CD4-positive, alpha-beta T cell treated with Interleukin-4 for 4 hours (primary cell): ENCODE results near the gene SPATS2L.
A peak's percentile ranks its signal among the peaks of the same experiment; 100 is the strongest.

ENCODE experiments used
- DNase-seq: peaks from one replicate; pipeline ENCODE4 v3.0.0-alpha.2; 2020

SPATS2L gene

GRCh38 chr2:200353120-200353519 lies 46.6 kb downstream of the SPATS2L start:
- no peak for DNase-seq

- no peak for DNase-seq
Observed at GRCh38 chr2:200353874-200354273, 47.4 kb downstream of the SPATS2L start.

- DNase-seq: no peak
Observed at GRCh38 chr2:200354833-200355751, 48.6 kb downstream of the SPATS2L start.

- DNase-seq: no peak
Observed at GRCh38 chr2:200356321-200356720, 49.8 kb downstream of the SPATS2L start.

DNA sequence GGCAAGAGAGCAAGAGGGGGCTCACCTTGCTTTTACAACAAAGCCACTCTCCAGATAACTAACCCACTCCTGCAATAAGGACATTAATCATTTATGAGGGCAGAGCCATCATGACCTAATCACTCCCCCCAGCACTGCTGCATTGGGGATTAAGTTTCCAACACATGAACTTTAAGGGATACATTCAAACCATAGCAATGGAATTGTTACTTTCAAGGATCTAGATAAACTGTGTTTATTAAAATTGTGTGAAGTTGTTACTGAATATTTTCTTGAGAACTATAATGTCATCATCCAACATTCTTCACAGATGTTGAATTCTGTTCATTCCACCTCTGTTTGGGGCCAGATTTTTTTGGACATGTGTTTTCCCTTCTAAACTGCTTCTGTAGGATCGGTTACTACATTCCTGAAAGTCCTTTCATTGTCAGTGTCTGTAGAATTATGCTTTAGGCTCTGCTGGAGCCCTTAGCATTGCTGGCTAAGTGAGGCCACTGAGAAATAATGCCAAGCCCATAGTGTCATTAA lies 50.4 kb downstream of the SPATS2L start:
- DNase-seq: no peak

- DNase-seq: no peak
Observed at GRCh38 chr2:200357845-200358244, 51.4 kb downstream of the SPATS2L start.

DNA sequence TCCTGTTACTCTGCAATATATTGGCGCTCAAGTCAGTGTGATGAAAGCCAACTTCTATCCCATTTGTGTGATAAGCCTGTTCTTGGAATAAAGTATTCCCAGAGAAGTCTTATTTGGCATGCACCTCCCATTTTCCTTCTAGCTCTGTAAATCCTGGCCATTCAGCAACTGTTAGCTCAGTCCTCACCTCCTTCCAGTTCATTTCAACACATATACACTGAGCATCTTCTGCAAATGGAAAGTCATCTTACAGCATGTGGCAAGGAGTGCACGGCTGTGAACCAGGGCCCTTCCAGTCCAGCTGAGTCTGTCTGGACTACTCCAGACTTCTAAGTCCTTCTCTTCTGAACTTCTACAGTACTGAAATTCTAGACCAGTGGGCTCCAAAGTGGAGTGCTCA lies 53.1 kb downstream of the SPATS2L start:
- no peak for DNase-seq

GRCh38 chr2:200360364-200360763 lies 53.9 kb downstream of the SPATS2L start:
- DNase-seq: no peak

GRCh38 chr2:200362202-200362917 lies 55.9 kb downstream of the SPATS2L start:
- DNase-seq: no peak

DNA sequence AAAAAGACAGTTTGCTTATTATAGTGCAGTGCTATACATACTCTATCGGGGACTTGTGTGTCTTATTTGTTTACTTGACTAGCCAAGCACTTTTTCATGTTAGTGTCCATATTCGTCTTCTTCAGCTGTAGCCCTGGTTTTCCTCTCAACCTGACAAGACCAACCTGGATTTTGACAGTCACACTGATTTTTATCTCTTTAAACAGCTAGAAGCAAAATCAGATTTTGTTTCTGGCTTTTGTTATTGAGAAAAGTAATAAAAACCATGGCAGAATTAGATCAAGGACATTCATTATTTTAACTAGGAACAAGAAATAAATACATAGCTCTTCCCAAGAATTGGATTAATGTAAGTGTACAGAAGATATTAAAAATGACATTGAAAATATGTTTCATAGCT lies 56.8 kb downstream of the SPATS2L start:
- DNase-seq: no peak

DNA sequence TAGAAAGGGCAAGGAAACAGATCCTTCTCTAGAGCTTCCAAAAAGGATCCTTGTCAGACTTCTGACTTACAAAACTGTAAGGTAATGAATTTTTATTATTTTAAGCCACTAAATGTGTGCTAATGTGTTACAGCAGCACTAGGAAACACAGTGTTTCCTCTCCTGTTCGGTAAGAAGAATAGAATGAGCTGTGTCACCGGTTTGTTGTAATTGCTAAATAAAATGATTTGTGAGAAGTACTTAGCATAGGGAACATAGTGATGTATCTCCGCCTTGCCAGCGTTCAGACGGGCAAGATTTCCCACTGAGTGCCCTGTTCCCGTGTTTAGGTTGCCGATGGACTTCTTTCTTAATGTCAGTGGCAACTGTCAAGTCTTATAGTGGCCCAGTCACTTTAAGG lies 57.6 kb downstream of the SPATS2L start:
- no peak for DNase-seq

- DNase-seq: no peak
Observed at GRCh38 chr2:200364620-200365019, 58.1 kb downstream of the SPATS2L start.

GRCh38 chr2:200365209-200365608 lies 58.7 kb downstream of the SPATS2L start:
- DNase-seq: no peak

DNA sequence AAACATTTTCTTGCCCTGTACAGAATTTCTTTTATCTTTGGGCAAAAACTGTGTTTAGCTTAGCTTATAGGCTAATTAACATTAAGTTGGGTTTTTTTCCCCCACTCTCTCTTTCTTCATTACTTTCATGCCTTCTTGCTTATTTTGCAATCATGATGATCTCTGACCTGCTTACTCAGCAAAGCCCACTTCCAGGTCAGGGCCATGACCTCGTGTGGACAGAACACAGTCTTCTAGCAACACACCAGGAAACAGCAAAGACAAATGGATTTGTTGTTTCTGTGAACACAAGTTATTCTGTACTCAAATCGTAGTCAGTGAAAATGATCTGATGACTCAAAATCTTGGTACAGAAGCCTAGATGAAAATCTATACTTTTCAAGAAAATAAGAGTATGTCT lies 60.7 kb downstream of the SPATS2L start:
- no peak for DNase-seq

DNA sequence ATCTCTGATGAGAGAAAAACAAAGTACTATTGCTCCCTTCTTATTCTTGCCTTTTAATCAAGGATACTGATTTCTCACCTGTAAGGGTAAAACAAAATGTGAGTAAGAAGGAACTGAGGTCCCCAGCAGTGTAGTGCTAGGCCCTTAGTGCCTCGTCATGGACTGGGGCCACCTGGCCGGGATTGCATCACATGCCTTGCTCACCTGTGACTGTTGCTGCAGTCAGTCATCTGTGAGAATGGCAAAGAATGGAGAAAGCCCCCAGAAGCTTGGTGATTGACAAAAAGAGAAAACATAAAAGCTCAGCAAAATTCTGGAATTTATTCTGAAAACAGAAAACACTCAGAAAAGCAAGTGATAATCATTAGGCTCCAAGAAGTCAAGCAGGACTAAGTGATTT lies 63.4 kb downstream of the SPATS2L start:
- no peak for DNase-seq

DNA sequence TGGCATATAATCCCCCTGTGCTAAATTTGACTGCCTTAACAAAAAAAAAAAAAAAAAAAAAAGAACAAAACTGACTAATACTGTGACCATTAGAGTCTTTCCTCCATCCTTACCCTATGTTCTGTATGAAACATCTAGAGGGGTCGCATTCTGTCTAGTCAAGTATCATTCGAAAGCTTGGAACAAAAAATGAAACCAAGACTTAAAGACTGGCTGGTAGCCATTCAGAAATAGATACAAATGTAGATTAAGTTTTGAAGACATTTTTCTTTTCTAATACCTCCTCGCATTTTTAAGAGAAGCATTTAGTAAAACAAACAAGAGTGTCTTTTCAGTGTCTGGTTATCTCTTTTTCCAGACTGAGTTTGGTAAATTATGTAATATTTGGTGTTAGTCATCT lies 66.7 kb downstream of the SPATS2L start:
- DNase-seq: peak; percentile 11

DNA sequence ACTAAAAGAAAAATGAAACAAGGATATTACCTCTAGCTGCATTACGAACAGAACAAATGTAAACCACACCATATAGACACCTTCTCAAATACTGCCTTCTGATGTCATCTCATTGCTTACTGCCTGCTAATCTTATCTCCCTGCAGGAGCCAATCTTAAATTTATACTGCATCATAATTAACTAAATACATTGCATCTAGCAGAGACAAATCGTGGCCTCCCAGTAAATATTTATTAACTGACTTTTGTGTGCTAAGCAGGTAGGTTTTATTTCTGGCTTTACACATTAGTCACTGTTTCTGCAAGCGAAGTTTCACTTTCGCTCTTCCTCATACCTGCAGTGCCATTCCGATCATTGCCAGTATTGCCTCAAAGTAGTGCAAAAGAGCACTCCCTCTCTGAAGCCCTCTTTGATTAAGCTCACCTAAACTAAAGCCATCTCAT lies 67.5 kb downstream of the SPATS2L start:
- DNase-seq: peak; percentile 77

GRCh38 chr2:200376513-200377354 lies 70.2 kb downstream of the SPATS2L start:
- peak; percentile 27 for DNase-seq

GRCh38 chr2:200377355-200378336 lies 71.2 kb downstream of the SPATS2L start:
- DNase-seq: no peak

DNA sequence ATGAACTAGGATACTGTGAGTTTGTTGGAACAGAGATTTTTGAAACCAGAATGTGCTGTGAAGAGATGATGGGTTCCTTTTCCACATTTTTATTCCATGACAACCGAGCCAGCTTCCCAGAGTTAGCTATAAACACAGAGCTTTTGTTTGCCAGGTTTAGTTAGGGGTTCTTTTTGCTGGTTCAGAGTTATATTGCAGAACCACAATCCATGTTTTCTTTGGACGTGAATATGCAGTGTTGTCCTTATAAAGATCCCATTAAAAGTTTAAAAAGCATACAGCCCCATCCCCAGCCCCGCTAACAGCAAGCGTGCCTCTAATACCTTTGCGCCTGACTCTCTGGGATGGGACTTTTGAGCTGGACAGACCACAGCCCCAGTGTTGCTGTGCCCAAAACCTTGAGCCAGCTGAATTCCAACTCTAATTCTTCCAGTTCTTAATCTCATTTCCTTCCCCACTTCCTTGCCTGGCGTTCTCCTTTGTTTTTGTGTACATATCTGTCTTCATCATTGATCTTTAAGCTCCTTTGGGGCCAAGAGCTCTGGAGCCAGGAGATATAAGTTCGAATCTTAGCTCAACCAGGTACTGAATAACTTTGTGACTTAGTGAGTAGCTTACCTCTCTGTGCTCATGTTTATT lies 72.3 kb downstream of the SPATS2L start:
- no peak for DNase-seq

DNA sequence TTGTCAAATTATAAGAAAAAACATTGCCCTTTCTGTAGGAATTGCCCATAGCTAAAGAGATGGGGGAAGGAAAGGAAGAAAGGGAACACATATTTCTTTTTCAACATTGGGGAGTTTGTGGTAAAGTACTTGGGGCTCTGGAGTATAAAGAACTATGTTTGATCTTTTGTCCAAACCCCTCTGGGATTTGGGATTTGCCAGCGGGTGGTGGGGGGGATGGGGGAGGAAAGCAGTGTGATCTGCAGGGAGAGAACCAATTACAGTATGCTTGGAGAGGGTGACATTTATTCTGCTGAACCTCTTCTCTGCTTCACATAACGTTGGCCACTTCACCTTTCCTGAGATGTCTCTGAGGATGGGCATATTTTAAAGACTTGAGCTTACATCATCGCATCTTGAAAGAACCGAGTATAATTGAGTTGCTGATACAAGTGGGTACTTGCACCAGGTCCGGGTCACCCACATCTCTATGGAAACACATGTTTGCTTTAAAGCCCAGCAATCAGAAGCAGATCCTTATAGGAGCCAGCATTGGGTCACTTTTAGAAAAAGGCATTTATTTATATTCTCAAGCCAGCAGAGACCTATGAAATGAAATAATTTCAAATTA lies 73.1 kb downstream of the SPATS2L start:
- no peak for DNase-seq
